HTERT RPE-1 (cell line): ENCODE data around the gene TTYH3.
"Not testable (repeated sequence)": the region's sequence is repeated elsewhere in the genome, so short reads cannot be mapped to it uniquely, and the experiment has no call there.

ENCODE experiments used
- in situ Hi-C: fragments of 300-500 bp; cut with MboI; formaldehyde crosslinking; loops from 4 replicates; pipeline ENCODE4 v1.14.3; 2020; ENCODE audit warnings: low sequenced_read_pairs

TTYH3 gene

GRCh38 chr7:2602406-2603043 is 29.3 kb upstream of the TTYH3 start:
- in situ Hi-C loops = no loop called here

GRCh38 chr7:2603044-2603965 is 28.5 kb upstream of the TTYH3 start:
- in situ Hi-C loops = no loop called here

DNA sequence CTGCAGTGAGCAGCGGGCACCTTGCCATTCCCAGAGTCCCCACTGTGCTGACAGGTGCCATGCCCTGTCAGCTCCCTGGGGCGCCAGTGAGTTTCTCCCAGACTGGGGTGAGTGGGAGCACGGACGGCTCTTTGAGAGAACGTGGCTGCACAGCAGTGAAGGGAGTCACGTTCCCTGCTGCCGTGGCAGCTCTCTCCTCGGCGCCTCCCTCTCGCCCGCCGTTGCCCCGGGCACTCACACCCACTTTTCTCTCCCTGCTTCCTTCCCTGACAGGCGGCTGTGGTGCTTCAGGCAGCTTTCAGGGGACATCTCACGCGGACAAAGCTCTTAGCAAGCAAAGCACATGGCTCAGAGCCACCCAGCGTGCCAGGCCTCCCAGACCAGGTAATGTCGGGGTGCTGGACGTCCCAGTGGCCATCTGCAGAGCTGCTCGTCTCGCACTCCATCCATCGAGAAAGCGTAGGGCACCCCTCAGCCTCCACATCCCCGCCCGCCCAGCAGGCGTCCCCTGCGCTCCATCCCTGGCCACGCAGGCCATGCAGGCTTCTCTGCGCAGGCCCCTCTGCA is 27.1 kb upstream of the TTYH3 start:
- in situ Hi-C loops = no loop called here

- in situ Hi-C loops = no loop called here
Observed at GRCh38 chr7:2605608-2606538, 25.9 kb upstream of the TTYH3 start.

DNA sequence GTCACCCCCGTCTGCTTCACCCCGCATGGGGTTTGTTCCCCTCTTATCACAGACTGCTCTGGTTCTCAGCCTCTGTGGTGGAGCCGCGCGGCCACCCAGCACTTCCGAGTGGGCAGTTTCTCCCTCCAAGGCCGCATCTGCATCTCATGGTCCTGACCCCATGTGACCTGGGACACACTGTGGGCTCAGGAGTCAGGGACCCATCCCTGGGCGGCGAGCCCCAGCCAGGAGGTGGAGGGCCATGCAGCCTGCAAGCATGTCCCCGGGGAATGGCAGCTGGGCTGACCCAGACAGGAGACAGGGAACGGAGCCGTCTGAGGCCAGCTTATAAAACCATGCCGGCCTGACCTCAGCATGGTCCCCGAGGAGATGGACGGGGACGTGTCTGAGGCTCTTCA is 25.2 kb upstream of the TTYH3 start:
- in situ Hi-C loops = no loop called here

GRCh38 chr7:2607122-2607922 is 24.5 kb upstream of the TTYH3 start:
- in situ Hi-C loops = no loop called here

- in situ Hi-C loops = no loop called here
Observed at GRCh38 chr7:2607923-2608904, 23.6 kb upstream of the TTYH3 start.

DNA sequence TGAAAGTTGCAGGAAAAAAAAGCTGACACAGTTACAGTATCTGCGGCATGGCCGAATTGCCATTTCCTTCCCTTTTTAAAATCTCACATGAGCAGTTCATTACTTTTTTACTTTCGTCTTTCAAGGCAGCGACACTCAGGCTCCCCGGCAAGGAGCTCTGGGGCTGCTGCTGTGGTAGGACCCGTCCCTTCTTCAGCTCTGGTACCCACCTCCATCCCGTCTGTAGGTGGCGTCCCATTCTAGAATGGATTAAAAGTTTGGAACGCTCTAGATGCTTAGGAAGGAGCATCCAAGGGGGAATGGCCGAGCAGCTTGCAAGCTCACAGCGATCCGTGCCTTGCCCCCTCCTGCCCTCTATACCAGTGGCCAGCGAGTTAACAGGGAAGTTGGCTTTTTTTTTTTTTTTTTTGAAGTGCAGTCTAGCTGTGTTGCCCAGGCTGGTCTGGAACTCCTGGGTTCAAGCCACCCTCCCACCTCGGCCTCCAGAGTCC is 22.8 kb upstream of the TTYH3 start:
- in situ Hi-C loops = no loop called here

- in situ Hi-C loops = not testable (repeated sequence)
Observed at GRCh38 chr7:2609646-2610045, 22.1 kb upstream of the TTYH3 start.

GRCh38 chr7:2610466-2610865 is 21.3 kb upstream of the TTYH3 start:
- in situ Hi-C loops = no loop called here

GRCh38 chr7:2610898-2611297 is 20.9 kb upstream of the TTYH3 start:
- in situ Hi-C loops = no loop called here

DNA sequence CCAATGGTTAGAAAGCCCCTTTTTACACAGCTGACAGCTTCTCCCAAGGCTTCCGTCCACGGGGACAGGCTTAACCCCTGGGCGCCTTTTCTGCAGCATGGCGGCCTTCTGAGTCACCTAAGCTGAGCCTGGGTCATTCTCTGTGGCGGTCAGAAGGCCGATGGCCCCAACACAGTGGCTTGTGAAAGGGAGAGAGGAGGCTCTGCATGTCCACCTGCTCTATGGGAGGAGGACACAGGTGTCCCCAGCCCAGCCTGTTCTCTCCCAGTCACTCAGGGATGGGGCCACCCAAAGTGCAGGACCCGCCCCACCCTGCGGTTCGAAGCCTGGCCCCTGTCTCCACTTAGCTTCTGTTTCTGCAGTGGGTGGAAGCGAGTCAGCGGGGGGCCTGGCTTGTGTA is 20.4 kb upstream of the TTYH3 start:
- in situ Hi-C loops = no loop called here

DNA sequence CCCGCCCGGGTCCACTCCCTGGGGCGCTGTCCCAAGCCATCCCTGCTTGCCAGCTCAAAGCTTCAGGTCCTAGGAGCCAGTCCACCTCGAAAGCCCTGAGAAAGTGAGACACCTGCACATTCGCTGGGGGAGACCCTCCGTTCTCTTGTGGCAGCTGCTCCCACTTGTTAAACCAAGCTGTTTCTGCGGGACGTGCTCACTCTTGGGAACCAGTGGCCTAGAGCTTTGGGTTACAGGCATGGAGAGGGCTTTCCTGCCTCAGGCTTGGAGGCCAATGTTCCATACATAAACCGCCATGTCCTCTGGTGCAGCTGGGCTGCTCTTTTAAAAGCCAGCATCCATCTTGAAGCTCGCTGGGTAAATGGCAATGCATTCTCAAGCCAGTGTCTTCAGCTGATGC is 19.9 kb upstream of the TTYH3 start:
- in situ Hi-C loops = no loop called here

DNA sequence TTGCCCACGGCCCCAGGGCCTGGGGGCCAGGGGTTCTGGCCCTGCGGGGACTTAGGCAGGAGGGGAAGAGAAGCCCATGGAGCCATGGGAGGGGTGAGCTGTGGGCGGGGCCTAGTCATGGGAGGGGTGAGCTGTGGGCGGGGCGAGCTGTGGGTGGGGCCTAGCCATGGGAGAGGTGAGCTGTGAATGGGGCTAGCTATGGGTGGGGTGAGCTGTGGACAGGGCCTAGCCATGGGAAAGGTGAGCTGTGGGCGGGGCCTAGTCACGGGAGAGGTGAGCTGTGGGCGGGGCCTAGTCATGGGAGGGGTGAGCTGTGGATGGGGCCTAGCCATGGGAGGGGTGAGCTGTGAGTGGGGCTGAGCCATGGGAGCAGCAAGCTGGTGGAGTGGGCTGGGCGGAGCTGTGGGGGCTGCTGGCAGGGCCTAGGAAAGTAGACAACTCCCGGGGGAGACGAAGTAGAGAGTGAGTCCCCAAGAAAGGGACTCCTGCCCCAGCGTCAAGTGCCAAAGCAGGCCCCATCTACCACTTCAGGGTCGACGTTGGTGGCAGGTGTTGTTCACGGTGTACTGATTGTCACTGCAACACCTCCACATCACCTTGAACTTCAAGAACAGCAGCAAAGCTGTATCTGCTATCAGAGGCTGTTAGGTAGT is 19.2 kb upstream of the TTYH3 start:
- in situ Hi-C loops = no loop called here

DNA sequence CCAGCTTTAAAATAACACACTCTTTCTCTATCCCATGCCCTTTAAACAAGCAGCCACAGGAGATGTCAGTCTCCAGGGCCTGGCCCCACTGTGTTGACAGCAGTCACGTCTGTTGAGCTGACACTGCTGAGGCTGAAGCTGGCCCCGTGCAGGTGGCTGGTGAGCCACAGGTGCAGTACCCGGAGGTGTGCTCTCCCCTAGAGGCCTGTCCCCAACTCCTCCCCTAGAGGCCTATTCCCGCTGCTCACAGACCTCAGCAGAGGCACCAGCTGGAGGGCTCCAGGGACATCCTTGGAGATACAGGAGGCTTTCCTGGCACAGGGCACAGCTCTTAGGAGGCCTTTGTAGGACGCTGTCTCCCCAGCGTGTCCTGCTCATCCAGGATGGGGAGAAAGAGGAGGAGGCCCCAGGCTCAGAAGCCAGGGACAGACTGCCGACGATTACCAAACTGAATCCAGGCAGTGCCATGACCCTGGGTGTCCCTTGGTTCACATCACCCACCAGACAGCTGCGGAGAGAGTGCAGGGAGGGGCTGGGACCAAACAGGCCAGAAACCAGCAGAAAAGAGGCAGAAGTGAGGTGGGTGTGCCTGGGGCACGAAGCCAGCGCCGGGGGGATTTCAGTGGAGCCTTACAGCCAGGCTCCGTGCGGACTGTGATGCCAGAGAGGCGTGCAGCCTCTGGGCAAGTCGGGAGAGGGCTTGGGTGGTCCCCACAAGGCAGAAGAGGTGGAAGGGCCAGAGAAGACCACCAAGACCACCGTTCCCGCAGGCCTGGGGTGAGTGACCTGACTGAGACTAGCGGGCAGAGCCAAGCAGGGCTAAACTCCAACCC is 18.5 kb upstream of the TTYH3 start:
- in situ Hi-C loops = no loop called here

- in situ Hi-C loops = no loop called here
Observed at GRCh38 chr7:2613931-2614600, 17.7 kb upstream of the TTYH3 start.
